Sigmoid colon (tissue), 7 donors: ENCODE data around the gene TM9SF4. TPM values are rescaled to one million over a fixed set of nuclear protein-coding genes. Genes with fewer than 3 reads are reported as not detected.

ENCODE experiments used
- DNase-seq: peaks from one replicate; pipeline ENCODE4 v3.0.0-alpha.2; 2019
- H3K27ac ChIP-seq, 4 donors: fragments of 200-600 bp; sonication (generic); one replicate each; pipeline ENCODE4 v1.5.1; 2016 to 2019; ENCODE audit warnings: mild to moderate bottlenecking in 1 of 4
- H3K27me3 ChIP-seq, 3 donors: fragments of 200-600 bp; sonication (generic); one replicate each; pipeline ENCODE4 v1.5.1; 2019; ENCODE audit warnings: mild to moderate bottlenecking in 1 of 3
- H3K36me3 ChIP-seq, 4 donors: fragments of 200-600 bp; sonication (generic); one replicate each; pipeline ENCODE4 v1.5.1; 2016 to 2019
- H3K4me1 ChIP-seq, 4 donors: fragments of 200-600 bp; sonication (generic); one replicate each; pipeline ENCODE4 v1.5.1; 2017 to 2019
- H3K4me3 ChIP-seq, 4 donors: fragments of 200-600 bp; sonication (generic); one replicate each; pipeline ENCODE4 v1.5.1; 2017 to 2019; ENCODE audit warnings: mild to moderate bottlenecking in 2 of 4, moderate library complexity in 1 of 4
- H3K9me3 ChIP-seq, 4 donors: fragments of 200-600 bp in 3 of 4; sonication (generic) in 3 of 4; one replicate each; pipeline versions ENCODE4 v1.5.1 to v1.6.1; 2013 to 2019
- EP300 ChIP-seq, 4 donors: sonication (generic); formaldehyde crosslinking; IDR thresholded peaks; one replicate each; pipeline ENCODE4 v1.6.1; 2017; ENCODE audit warnings: antibody characterized with exemption in 4 of 4
- POLR2A ChIP-seq, 2 donors: fragments of 450-650 bp; IDR thresholded peaks; one replicate each; pipeline ENCODE4 v1.6.1; 2016; ENCODE audit warnings: antibody characterized with exemption in 2 of 2, mild to moderate bottlenecking in 2 of 2, moderate library complexity in 2 of 2
- POLR2AphosphoS5 ChIP-seq, 4 donors: sonication (generic); formaldehyde crosslinking; IDR thresholded peaks; one replicate each; pipeline ENCODE4 v1.6.1; 2017; ENCODE audit warnings: antibody characterized with exemption in 4 of 4
- WGBS, 2 donors: extraction: QIAGEN DNeasy Blood & Tissue Kit; methylation state at CpG; one replicate each; pipeline ENCODE4 v1.1.7; 2013; 5-methylcytosine and 5-hydroxymethylcytosine counted together
- intact Hi-C: fragments of 100-400 bp; cut with DNase I; formaldehyde crosslinking; loops from one replicate; pipeline ENCODE4 v1.15.1; 2023
- polyA plus RNA-seq, 3 donors: library from polyadenylated mRNA; stranded (reverse); fragments of 200-250 nt; gene quantifications; one replicate each; pipeline ENCODE4 v1.2.3, GENCODE V29; 2013
- total RNA-seq, 4 donors: library from RNA; depleted of rRNA; stranded (reverse); fragments of >200 nt; gene quantifications; one replicate each; pipeline ENCODE4 v1.1.0, GENCODE V29; 2016
- TF ChIP-seq, protein P1 (sequence below), 4 experiments: fragments of 450-650 bp in 3 of 4; fragments of 200-600 bp in 1 of 4; IDR thresholded peaks; one replicate each; pipeline ENCODE4 v1.5.1; 2016 to 2019; ENCODE audit warnings: antibody characterized with exemption in 4 of 4, mild to moderate bottlenecking in 3 of 4, moderate library complexity in 2 of 4
- donor health status: healthy with polysubstance abuse.
- donor health status: Bipolar disorder and iron deficiency.
- donor health status: healthy.

TM9SF4 gene
- total and polyA plus RNA-seq, 7 donors, result 6.6 to 38.3 (median 17.1) TPM

DNA sequence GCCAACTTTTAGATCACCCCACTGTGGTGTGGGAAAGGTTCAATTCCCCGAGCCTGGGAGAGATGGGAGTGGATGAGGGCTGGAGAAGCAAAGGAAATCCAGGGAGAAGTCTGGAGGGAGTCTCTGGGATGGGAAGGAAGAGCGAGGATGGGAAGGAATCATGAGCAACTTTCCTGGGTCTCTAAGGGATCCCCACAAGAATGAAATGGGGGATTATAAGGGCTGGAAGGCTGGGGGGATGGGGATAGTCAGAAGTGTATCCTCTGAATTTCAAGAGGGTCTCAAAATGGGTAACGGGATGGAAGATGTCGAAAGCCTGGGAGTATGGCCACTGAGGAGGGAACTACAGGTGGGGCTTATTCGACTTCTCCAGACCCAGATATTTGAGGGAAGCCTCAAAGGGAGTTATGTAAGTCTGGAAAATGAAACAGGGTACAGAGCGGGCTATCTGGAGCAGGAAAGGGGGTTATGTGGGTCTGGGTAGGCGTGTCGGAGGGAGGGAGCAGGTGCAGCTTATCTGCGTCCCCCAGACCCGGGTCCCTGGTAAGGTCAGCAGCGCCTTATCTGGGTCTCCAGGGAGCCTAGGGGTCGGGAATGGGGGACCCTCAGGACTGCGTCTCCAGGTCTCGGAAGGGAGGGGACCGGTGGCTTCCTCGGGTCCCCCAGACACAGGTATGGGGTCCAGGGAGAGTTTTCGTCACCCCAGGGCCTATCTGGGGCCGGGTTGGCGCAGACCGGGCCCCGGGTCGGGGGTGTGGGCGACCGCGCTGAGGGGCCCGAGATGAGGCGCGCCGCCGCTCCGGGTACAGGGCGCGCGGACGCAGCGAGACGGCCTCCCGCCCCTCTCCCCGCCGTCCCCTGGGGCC lies 97.5 kb downstream of the TM9SF4 start:
- H3K27me3 ChIP-seq, result no peaks in the 10 kb centered on the region
- intact Hi-C loops, result loop anchor here (2.0 to 10.0 kb wide), 4 partner anchors 70 to 278 kb away; partner anchors contain the start of genes KIF3B and TM9SF4
- peaks cover 0 to 60% (median 54%) of the 10 kb centered on the region in 4 donors for H3K4me1 ChIP-seq
- peaks cover 0 to 22% (median 0%) of the 10 kb centered on the region in 4 donors for H3K36me3 ChIP-seq
- H3K9me3 ChIP-seq, result no peaks in the 10 kb centered on the region
- H3K27ac ChIP-seq, result peak overlapping the region; percentile 75 to 93 (median 85)
- TF ChIP-seq POLR2AphosphoS5 (IDR thresholded peaks at IDR 0.05) (no peak), POLR2A (IDR thresholded peaks at IDR 0.05) (no peak), EP300 (IDR thresholded peaks at IDR 0.05) (no peak)
- TF ChIP-seq, protein P1, sequence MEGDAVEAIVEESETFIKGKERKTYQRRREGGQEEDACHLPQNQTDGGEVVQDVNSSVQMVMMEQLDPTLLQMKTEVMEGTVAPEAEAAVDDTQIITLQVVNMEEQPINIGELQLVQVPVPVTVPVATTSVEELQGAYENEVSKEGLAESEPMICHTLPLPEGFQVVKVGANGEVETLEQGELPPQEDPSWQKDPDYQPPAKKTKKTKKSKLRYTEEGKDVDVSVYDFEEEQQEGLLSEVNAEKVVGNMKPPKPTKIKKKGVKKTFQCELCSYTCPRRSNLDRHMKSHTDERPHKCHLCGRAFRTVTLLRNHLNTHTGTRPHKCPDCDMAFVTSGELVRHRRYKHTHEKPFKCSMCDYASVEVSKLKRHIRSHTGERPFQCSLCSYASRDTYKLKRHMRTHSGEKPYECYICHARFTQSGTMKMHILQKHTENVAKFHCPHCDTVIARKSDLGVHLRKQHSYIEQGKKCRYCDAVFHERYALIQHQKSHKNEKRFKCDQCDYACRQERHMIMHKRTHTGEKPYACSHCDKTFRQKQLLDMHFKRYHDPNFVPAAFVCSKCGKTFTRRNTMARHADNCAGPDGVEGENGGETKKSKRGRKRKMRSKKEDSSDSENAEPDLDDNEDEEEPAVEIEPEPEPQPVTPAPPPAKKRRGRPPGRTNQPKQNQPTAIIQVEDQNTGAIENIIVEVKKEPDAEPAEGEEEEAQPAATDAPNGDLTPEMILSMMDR (IDR thresholded peaks at IDR 0.05), result no peak
- peak overlapping the region; percentile 70 to 100 (median 86) for H3K4me3 ChIP-seq
- no peak for DNase-seq
- WGBS, 2 donors, result 1 to 3% methylated on average over 40 of the region's 40 CpGs

DNA sequence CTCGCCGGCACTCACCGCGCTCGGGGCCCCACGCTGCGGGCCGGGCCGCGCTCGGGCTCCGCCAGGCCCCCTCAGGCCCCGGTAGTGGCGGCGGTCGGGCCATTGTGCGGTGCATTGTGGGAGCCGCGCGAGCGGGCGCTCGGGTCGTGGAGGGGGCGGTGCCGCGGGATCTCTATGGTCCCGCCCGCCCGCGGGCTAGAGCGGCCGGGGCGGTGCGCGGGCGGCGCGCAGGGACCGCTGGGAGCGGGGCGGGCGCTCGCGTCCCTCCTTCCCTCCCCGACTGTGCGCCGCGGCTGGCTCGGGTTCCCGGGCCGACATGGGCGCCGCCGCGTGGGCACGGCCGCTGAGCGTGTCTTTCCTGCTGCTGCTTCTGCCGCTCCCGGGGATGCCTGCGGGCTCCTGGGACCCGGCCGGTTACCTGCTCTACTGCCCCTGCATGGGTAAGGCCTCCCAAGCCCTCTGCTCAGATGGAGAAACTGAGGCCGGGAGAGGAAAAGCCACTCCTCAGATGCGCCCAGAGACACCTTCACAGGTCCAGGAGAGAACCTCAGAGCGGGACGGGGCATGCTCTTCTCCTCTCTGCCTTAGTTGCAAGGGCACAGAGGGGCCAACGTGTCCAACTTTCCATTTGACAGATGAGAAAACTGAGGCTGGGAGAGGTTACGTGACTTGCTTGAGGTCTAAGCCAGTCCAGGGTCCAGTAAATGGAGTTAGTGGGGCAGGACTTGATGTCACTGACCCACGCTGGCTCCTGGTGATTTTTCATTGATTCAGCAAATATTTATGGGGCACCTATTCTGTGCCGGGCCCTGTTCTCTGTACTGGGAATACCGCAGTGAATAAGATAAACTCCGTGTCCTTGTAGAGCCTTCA lies 98.3 kb downstream of the TM9SF4 start, which contains the start of the genes PLAGL2 and POFUT1:
PLAGL2 (minus strand) TSS at position 118 of the 873 bp plus-strand sequence. CDS start 5,565 bp downstream, outside the sequence.
POFUT1 (plus strand) TSS at position 255 of the 873 bp plus-strand sequence; CDS start at position 317, 62 bp downstream.
- Histone ChIP-seq H3K4me1 (peaks cover 0 to 58% (median 54%) of the 10 kb centered on the region in 4 donors), H3K27ac (peak within 1 kb of the TSS; percentile 75 to 93 (median 85)), H3K27me3 (no peaks in the 10 kb centered on the region), H3K9me3 (no peaks in the 10 kb centered on the region), H3K36me3 (peaks cover 0 to 30% (median 0%) of the 10 kb centered on the region in 4 donors), H3K4me3 (peak within 1 kb of the TSS; percentile 70 to 100 (median 91))
- TF ChIP-seq, protein P1 (IDR thresholded peaks at IDR 0.05), result no peak
- TF ChIP-seq POLR2AphosphoS5 (IDR thresholded peaks at IDR 0.05), result peak in 3 of 4 donors; percentile 61 to 64 (median 62)
- peak in 1 of 2 donors; percentile 46 for TF ChIP-seq POLR2A (IDR thresholded peaks at IDR 0.05)
- WGBS, 2 donors, result 1% methylated on average over 74 of the region's 74 CpGs
- peak; percentile 91 for DNase-seq
- intact Hi-C loops, result loop anchor here (2.0 to 10.0 kb wide), 4 partner anchors 69 to 277 kb away; partner anchors contain the start of genes KIF3B and TM9SF4

DNA sequence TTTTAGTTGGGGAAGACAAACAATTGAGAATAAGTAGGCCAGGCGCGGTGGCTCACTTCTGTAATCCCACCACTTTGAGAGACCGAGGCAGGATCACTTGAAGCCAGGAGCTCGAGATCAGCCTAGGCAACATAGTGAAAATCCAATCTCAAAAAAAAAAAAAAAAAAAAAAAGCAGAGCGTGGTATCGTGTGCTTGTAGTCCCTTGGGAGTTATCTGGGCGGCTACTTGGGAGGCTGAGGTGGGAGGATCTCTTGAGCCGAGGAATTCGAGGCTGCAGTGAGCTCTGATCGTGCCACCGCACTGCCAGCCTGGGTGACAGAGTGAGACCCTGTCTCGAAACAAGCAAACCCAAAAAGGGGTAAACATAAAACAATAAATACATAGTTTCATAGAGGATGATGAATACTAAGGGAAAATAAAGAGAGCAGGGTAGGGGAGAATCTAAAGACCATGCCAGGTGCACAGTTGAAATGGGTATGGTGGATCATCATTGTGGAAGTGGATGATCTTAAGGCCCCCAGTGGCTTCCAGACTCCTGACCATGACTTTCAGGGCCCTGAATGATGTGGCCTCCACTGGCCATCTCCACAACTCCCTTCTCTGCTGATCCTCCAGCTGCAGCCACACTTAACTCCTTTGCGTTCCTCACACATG lies 99.1 kb downstream of the TM9SF4 start:
- Histone ChIP-seq H3K4me3 (peak overlapping the region; percentile 70 to 100 (median 91)), H3K27ac (peak overlapping the region in 3 of 4 donors; percentile 83 to 93 (median 87)), H3K9me3 (no peaks in the 10 kb centered on the region), H3K27me3 (no peaks in the 10 kb centered on the region), H3K36me3 (peaks cover 0 to 34% (median 0%) of the 10 kb centered on the region in 4 donors), H3K4me1 (peaks cover 0 to 54% (median 48%) of the 10 kb centered on the region in 4 donors)
- no peak for DNase-seq
- intact Hi-C loops, result loop anchor here (5.0 to 10.0 kb wide), 3 partner anchors 69 to 156 kb away; partner anchors contain the start of genes KIF3B and TM9SF4
- TF ChIP-seq EP300 (IDR thresholded peaks at IDR 0.05), result no peak
- TF ChIP-seq, protein P1 (IDR thresholded peaks at IDR 0.05), result no peak
- no peak for TF ChIP-seq POLR2AphosphoS5 (IDR thresholded peaks at IDR 0.05)
- TF ChIP-seq POLR2A (IDR thresholded peaks at IDR 0.05), result no peak
- WGBS, 2 donors, result 58 to 62% methylated on average over 13 of the region's 13 CpGs
